ENCODE results near the gene GSTO1.
A peak's percentile ranks its signal among the peaks of the same experiment; 100 is the strongest.

The GSTO1 gene

DNA sequence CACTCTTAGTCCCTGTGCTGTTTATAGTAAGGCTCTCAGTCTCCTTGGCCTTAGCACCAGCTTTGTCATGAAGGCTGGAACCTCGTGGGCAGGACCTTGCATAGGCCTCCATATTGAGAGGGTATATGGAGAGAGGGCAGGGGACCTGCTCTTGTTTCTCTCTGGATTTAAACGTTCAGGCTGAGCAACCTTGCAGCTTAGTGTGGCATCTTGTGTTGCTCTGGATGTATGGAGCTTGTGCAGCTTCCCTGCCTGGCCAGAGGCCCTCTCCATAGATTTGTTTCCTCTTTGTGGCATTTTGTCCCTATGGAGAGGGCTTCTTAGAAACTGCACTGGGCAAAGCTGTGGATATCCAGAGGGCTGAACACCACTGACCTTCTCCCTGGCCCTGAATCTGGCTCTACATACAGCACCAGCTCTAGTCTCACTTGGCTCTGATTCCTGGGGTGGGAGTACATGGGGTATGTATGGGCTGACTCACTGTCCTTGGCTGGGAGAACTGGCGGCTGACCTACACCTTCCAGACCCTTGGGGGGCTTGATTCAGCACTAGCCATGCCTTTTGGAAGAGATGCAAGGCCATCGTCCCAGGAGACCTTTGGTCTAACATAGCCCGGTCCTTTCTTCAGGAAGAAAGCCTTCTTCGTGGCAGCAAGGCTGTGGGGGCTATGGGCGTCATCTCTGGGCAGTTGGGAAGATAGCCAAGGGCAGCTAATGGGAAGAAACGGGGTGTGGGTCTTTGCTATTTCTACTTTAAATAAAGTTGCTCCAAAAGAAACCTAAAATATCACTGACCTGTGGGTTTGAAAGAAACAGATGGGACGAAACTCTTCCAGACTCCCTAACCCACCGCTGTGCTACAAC, 53.1 kb downstream of the GSTO1 start:
- peak; percentile 25 for DNase-seq

GRCh38 chr10:104308439-104308903, 53.8 kb downstream of the GSTO1 start:
- DNase-seq, result no peak

- DNase-seq, result peak; percentile 77
Measured at GRCh38 chr10:104309980-104310978, 55.6 kb downstream of the GSTO1 start.

DNA sequence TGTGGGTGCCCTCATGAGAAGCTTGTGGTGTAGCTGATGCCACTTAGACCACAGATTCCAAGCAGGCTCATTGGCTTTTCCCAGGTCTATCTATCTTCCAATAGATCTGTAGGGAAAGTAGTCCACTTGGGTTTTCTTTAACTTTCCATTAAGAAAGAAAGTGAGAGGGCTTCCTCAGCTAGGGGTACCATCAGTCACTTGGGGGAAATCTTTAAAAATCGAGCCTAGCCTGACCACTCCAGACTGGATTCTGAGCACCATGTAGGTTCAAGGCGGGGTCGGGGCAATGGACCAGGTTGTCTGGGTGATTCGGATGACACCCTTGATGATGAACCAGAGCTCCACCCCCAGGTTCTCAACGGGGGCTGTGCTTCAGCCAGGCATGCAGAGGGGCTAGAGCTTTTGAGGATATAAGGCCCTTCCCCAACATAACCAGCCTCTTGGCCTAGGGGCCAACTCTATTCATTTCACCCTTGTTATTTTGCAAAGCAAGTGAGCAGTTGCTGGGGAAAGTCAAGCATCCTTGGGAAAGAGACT, 56.6 kb downstream of the GSTO1 start:
- no peak for DNase-seq

DNA sequence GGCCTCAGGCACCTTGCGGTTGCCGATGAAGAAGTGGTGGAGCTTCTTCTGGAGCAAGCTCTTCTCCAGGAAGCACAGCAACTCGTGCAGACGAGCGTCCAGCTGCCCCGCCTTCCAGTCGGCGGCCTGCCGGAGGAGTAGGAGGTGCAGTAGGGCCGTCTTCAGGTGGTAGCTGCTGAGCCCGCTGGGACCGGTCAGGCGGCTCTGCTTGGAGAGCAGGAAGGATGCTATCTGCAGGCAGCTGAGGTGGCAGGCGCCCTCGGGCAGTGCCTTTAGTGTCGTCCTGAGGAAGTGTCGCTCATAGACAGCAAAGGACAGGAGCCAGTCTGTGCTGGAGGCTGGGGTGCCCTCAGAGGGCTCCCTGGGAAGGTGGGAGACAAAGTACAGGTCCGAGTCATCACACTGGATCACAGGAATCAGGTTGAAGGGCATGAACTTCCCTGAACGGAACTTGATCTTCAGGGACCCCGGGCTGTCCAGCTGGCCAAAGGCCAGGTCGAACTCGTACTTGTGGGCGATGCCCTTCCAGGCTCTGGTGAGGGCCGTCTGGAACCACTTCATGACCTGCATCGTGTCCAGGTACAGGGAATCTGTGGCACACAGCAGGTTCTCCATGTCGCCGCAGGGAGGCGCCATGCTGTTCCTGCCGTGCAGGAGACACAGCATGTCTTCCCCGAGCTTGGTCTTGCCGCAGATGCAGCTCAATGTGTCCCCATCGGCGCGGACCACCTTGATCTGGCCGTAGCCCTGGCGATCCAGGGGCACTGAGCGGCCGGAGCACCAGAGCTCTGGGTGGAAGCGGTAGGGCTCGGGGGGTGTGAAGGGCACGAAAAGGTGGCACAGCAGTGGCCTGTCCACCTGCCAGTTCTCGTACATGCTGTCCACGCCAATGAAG, 60.1 kb downstream of the GSTO1 start:
- DNase-seq, result no peak

DNA sequence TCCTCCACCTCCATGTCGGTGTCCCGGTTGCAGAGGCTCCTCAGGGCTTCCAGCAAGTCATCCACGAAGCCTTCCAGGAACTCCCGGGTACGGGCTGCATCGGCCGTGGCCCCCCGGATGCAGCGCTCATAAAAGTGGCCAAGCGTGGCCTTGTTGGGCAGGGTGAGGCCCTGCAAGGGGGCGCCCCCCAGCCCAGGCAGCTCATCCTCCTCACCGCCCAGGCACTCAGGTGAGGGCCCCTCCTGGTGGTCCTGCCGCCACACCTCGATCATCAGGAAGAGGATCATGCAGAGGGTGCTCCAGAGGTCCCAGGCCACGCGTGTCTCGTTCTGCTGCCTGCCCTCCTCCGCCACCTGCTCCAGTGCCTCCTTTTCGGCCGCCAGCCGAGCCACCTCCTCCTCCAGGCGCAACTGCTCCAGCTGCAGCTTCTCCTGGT, 60.8 kb downstream of the GSTO1 start:
- DNase-seq, result no peak

DNA sequence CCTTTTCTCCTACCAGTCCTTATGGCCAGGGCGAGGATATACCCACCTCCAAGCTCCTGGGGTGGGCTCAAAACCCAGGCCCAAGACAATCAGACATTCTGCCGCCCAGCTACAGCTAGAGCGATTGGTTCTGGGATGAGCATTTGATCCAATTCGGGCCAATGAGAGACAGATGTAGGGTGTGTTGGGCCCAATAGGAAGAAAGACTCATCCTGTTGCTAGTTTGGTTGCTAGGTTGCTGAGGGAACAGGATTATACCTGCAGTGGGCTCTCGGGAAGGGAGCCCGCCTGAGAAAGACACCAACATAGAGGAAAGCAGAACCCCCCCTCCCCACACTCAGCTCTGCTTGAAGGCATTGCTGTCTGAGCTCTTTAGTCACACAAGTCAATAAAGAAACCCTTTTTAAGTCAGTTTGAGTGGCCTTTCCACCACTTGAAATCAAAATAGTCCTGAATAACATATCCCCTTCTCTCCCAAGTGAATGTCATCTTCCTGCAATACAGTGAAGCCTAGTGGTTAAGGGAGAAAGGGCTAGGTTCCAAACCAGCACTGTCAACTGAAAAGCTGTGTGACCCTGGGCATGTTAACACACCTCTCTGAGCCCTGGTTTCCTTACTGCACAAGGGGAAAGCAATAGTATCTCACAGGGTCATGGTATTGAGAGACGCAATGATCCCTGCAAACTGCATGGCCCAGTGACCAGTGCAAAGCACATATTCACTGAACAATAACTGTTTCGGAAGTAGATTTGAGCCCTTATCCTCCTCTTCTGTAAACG, 61.8 kb downstream of the GSTO1 start:
- no peak for DNase-seq
